ENCODE data around the gene ARID1B. TPM values are rescaled to one million over a fixed set of nuclear protein-coding genes. Genes with fewer than 3 reads are reported as not detected.

The ARID1B gene
- total RNA-seq, 1 experiment from 2014 or later: 15.5 TPM

GRCh38 chr6:157216570-157216969, 439.4 kb downstream of the ARID1B start:
- no peak for DNase-seq (ENCODE audit: extremely low read depth, low read depth)

- DNase-seq (ENCODE audit: extremely low read depth, low read depth): no peak
These were observed 440.2 kb downstream of the ARID1B start for GRCh38 chr6:157217198-157217893.

GRCh38 chr6:157217894-157218370, 440.8 kb downstream of the ARID1B start:
- DNase-seq (ENCODE audit: extremely low read depth, low read depth): no peak

- DNase-seq (ENCODE audit: extremely low read depth, low read depth): no peak
These were observed 441.4 kb downstream of the ARID1B start for GRCh38 chr6:157218371-157219198.

GRCh38 chr6:157219201-157220200, 442.3 kb downstream of the ARID1B start:
- DNase-seq (ENCODE audit: extremely low read depth, low read depth): no peak

GRCh38 chr6:157220485-157220884, 443.3 kb downstream of the ARID1B start:
- DNase-seq (ENCODE audit: extremely low read depth, low read depth): no peak

GRCh38 chr6:157221049-157221816, 444.1 kb downstream of the ARID1B start:
- peak; percentile 58 for DNase-seq (ENCODE audit: extremely low read depth, low read depth)

GRCh38 chr6:157221817-157222175, 444.6 kb downstream of the ARID1B start:
- no peak for DNase-seq (ENCODE audit: extremely low read depth, low read depth)

- no peak for DNase-seq (ENCODE audit: extremely low read depth, low read depth)
These were observed 445.2 kb downstream of the ARID1B start for GRCh38 chr6:157222201-157222981.

- no peak for DNase-seq (ENCODE audit: extremely low read depth, low read depth)
These were observed 445.8 kb downstream of the ARID1B start for GRCh38 chr6:157223021-157223430.

GRCh38 chr6:157223511-157223910, 446.3 kb downstream of the ARID1B start:
- DNase-seq (ENCODE audit: extremely low read depth, low read depth): no peak

GRCh38 chr6:157224178-157224950, 447.2 kb downstream of the ARID1B start:
- DNase-seq (ENCODE audit: extremely low read depth, low read depth): no peak

- DNase-seq (ENCODE audit: extremely low read depth, low read depth): no peak
These were observed 447.9 kb downstream of the ARID1B start for GRCh38 chr6:157224951-157225574.

- DNase-seq (ENCODE audit: extremely low read depth, low read depth): no peak
These were observed 448.4 kb downstream of the ARID1B start for GRCh38 chr6:157225575-157225995.

- DNase-seq (ENCODE audit: extremely low read depth, low read depth): no peak
These were observed 448.9 kb downstream of the ARID1B start for GRCh38 chr6:157226026-157226625.

- no peak for DNase-seq (ENCODE audit: extremely low read depth, low read depth)
These were observed 449.6 kb downstream of the ARID1B start for GRCh38 chr6:157226761-157227160.
